HG03097 (cell line): Measurements from ENCODE around the gene TEAD1.
"Not testable (repeated sequence)": the region's sequence is repeated elsewhere in the genome, so short reads cannot be mapped to it uniquely, and the experiment has no call there.

Experiments
- ATAC-seq: cut with Tn5 transposase; IDR thresholded peaks from one replicate; pipeline ENCODE4 v1.9.1; 2021; ENCODE audit not compliant: unreplicated experiment, low FRiP score

TEAD1 gene

DNA sequence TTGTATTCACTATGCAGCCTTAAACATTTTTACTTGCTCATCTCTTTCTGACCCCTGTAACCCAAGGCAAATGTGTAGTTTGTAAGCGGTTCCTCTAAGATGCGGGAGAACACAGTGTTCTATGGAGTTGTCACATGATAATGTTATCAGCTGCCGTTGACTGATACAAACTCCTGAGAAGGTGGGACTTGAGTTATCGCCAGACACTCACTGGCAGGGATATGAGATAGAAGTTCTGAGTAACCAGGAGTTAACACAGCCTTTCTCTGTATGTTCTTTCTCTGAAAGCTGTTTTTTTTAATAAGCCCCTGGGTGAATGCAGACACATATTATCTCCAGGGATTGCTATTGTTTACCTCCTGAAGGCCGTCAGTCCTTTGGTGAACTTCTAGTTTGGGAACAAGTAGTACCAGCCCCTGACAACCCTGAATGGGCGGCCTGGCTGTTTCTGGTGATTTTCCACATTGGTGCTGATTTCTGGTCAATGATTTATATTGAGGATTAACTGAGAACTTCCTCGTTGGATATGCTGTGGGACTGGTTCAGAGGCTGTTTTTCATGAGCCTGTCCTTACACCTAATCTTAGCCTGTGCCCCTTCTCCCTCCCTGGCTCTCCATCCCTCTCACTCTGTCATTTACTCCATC is 179.6 kb downstream of the TEAD1 start:
- ATAC-seq, result no peak

- ATAC-seq, result no peak
Observed at GRCh38 chr11:12854297-12854661, 180.1 kb downstream of the TEAD1 start.

DNA sequence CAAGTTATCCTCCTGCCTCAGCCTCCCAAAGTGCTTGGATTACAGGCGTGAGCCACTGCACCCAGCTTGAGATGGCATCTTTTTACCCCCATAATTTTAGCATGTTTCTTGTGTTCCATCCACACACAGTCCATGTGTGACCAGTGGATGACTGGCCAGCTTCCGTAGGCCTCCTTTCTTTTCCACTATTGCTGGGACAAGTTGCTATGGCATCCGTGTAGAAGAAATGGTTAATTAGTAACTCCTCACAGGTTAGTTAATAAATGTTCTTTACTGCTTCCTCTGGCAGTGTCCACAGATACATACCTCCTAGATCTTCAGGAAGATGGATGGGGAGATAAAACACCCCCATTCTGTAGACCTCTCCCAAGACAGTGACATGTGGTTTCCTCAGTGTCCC is 180.6 kb downstream of the TEAD1 start:
- no peak for ATAC-seq

DNA sequence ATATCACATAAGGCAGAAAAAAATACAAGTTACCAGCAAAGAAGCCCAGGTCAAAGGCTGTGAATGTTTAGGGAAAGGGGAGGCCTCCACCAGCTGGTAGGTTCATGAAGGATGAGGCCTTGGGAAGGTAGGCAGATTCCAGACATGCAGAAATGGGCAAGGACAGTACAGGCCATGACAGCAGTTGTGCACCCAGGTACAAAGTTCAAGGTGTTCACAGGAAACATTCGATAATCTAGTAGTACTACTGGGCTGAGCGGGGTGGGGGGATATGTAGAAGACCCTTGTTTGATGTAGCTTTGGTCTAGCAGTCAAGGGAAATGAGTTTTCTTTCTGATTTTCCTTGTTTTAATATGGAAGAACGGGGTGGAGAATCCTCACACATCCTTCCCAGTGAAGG is 182.1 kb downstream of the TEAD1 start:
- ATAC-seq, result no peak

DNA sequence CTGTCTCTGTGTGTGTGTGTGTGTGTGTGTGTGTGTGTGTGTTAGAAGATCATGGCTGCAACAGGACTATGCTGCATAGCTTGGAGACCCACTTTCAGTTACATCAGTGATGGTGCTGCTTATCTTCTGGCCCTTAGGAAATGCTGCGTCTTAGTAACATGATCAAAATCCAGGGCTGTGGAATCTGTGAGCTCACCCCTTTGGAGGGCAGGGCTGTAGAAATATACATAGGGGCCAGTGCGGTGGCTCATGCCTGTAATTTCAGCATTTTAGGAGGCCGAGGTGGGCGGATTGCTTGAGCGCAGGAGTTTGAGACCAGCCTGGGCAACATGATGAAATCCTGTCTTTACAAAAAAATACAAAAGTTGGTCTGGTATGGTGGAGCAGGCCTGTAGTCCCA is 183.4 kb downstream of the TEAD1 start:
- ATAC-seq, result no peak

DNA sequence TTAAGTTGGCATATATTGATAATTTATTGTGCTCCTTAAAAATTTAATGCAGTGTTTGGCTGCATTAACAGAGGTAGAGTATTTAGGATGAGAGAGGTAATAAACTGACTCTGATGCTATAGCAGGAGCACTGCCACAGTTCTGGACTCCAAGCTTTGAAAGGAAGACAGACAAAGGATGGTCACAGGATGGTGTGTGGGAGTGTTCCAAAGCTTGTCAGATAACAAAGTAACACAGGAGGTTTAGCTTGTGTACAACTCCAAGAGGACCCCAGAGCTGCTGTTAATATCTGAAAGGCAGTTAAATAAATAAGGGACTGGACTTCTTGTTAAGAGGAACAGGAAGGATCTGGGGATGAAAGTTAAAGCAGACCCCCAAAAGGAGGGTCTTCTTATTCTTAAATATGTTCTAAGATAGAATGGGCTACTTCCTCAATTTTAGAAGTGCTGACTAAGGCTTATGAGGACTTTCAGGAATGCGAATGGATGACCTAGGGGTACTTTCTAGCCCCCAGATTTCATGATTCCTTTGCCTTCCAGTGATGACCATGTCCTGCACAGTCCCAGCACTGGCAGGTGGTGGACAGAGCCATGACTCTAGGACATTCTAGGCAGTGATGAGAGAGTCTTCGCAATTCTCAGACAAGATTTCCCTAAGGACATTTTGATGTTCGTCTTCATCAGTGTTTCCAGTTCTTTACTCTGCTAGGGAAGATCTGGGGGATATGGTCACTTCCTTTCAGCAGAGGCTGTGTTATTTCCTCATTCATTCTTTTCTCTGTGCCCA is 185.8 kb downstream of the TEAD1 start:
- ATAC-seq, result no peak

- ATAC-seq, result no peak
Observed at GRCh38 chr11:12860827-12861226, 186.6 kb downstream of the TEAD1 start.

DNA sequence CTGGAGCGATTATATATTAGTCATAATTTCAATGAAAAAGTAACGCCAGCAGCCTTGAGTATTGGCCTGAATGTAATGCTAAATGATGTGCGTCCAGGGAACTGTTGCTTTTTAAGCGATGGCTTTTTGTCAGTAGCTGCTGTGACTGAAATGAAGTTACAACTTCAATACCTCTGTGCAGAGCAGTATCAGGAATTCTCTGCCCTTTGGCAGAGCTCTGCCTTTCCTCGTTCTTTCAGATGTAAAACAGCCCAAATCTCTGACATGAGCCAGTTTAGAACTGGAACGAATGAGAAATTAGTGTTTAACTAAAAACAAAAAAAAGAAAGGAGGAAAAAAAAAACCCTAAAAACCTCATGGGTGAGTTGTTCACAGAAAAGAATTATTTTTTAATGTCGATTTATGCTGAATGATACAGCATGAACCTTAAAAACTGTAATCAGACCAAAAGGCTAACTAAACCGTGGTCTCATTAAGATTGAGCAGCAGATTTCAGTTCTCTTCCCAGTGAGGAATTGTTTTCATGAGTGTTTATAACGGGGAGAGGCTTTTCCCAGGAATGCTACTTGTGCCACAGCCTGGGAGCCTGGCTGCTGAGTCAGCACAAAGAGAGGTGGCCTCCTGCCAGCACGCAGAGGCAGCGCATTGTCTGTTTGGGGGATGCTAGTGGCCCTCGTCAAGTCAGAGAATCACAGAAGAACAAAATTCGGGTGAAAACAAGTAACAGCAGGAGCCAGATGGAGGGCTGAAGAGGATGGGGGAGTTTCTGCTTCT is 188.7 kb downstream of the TEAD1 start:
- no peak for ATAC-seq

DNA sequence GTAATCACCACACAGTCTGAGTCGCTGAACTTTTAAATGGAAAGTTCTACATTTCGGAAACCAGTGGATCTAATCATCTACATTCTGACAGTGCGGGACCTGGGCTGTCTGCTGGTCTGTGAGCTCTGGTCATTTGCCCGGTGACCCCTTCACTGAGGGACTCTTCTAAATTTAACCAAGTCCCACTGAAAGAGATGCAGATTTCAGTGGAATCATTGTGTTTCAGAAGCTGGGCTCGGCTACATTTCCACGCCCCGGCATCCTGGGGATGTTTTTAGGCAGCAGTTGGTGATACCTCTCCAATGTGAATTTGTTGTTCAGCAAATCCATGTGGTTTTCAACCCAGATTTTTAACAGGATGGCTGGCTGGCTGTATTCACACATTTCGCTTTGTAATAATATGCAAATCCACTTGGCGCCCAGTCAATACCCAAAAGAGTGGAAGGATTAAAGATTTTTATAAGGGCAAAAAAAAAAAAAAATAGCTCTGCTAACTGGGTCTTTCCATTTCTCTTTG is 189.4 kb downstream of the TEAD1 start:
- ATAC-seq, result no peak

GRCh38 chr11:12864316-12865156 is 190.3 kb downstream of the TEAD1 start:
- no peak for ATAC-seq

DNA sequence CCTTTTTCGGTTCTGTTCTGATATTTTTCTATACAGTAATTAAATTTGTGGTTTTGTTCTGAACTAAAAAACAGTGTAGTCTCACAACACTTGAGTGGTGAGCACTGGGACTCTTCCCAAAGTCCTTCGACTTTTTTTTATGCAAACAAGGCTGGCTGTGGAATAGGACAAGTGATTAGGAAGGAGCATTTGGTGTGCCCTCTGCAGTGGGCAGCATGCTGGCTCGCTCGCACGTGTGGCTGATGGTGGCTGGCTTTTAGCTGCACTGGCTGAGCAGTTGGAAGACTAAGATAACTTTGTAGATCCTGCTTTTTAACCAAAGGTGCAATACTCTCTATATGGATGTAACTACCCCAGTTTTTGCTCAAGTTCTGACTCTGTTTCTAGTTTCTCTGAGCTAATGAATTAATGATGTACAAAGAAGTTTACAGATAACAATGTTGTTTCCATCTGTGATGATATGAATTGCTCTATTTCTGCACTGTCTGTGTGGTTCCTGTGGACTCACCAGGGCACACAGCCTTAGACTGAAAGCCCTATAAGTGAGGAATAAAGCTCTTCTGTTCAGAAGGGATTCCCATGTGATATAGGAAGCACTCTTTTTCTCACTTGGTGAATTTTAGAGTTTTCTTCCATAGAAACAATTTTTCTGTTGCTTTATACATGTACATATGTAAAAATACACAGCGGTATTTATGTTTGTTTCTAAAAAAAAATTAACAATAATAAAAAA is 191.8 kb downstream of the TEAD1 start:
- no peak for ATAC-seq

DNA sequence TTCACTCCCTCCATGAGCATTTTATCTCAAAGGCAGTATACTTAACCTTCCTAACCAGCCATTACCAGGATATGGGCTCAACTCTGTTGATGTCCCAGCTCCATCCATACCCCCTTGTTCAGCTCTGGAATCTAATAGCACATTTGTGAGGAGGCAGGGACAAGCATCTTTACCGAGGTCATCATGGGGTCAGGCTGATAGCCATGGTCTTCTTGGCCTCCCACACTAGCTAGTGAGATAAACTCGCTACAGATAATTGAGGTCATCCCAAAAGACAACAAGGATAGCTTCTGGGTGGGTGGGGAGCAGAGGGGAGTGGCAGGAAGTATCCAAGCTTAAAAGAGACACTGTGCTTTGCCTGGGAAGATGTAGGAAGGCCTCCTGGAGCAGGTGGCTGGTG is 193.3 kb downstream of the TEAD1 start:
- no peak for ATAC-seq

DNA sequence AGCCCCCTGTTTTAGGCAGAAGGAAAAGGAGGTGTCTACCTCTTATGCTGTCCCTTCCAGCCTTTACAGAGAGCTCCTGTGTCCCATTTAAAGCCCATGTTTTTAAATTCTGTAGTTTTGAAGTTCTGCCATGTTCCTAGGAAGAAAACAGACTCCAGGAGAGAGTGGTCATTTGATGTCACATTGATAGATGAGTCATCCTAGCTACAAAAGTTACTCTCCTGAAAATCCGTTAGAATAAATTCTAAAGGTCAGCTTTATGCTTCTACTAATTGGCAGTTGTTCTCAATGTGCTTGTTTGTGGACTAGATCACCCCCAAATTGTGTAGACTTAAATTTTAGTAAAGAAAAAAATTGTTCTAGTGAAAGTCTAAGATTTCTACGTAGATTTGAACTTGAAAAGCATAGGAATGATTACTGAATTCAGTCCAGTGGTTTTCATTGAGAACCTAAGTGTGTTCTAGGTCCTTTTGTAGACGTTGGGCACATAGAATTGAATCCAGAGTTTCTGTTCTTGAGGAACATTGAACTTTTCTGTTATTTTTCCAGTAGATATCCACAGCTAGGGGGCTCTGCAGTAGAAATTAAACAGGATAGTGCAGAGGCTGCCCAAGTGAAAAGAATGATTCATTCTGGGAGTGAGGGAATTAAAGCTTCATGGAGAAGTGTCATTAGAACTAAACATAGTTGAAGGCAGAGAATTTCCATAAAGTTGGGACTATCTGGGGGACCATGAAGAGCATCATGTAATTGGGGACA is 194.3 kb downstream of the TEAD1 start:
- no peak for ATAC-seq

GRCh38 chr11:12871241-12871640 is 197.0 kb downstream of the TEAD1 start:
- ATAC-seq, result no peak

GRCh38 chr11:12871788-12872321 is 197.6 kb downstream of the TEAD1 start:
- no peak for ATAC-seq

GRCh38 chr11:12876340-12876739 is 202.1 kb downstream of the TEAD1 start:
- no peak for ATAC-seq

GRCh38 chr11:12876988-12877387 is 202.8 kb downstream of the TEAD1 start:
- ATAC-seq, result no peak

DNA sequence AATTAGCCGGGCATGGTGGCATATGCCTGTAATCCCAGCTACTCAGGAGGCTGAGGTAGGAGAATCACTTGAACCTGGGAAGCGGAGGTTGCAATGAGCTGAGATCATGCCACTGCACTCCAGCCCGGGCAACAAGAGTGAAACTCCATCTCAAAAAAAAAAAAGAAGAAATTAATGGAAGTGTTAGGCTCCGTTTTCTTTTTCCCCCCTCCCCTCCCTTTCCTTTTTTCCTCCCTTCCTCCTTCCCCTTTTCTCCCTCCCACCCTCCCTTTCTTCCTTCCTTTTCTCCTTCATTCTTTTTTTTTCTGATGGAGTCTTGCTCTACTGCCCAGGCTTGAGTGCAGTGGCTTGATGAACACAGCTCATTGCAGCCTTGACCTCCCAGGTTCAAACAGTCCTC is 203.3 kb downstream of the TEAD1 start:
- ATAC-seq, result not testable (repeated sequence)

DNA sequence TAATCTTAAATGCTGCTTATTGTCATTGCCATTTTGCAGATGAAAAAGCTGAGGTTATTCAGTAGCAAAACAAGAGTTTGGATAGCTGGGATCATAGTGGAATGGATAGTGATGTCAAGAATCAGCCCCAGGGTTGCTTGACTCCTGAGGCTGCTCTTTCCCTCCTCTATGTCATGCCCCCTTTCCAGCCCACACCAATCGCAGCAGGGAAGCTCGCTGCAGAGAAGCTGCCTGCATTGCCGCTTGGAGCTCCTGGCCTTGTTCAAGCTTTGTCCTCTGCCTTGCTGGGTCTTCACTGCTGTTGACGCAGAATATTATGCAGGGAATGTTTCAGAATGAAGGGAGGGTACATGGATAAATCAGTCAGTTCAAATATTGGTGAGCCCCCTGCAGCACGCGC is 206.1 kb downstream of the TEAD1 start:
- no peak for ATAC-seq
